Hematopoietic multipotent progenitor cell treated with erythropoietin and hydrocortisone succinate and interleukin-3 and kit ligand, for 4 days (in vitro differentiated cells): ENCODE measurements around the gene COG4.
A peak's percentile ranks its signal among the peaks of the same experiment; 100 is the strongest.
"Not testable (repeated sequence)": the region's sequence is repeated elsewhere in the genome, so short reads cannot be mapped to it uniquely, and the experiment has no call there.

Source experiments
- DNase-seq: peaks from one replicate; pipeline ENCODE4 v3.0.0-alpha.2; 2015

The COG4 gene

DNA sequence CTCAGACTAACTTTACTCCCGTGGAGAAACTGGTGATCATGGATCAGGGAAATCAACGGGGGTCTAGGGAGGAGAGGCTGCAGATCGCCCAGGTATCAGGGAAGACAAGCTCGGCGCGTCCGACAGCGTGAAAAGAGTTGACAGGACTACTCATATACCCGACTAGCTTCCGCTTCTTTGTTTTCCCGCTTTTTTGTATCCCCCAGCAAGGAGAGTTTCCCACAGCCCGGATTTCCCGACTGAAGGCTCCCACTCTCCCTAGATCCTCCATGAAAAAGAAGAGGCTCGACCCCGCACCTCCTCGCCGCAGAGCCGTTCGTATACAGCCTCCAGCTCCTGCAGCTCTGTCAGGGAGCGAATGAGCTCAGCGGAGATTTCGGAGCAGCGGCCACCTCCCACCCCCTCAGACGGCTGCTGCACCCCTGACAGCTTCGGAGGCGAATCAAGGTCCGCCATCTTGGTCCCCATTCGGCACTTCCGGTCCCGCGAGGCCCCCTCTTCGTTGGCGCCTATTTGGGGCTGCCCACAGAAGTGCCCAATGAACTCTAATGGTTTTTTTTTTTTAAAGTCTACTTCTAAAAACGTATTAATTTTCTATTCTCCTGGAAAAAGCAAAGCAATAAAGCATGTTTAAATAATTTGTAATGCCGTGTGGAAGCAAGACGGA, at the start of gene COG4:
Gene COG4 (minus strand): TSS at position 479 of the 667 bp plus-strand sequence. CDS start 11 bp downstream, at position 468.
- peak; percentile 96 for DNase-seq

DNA sequence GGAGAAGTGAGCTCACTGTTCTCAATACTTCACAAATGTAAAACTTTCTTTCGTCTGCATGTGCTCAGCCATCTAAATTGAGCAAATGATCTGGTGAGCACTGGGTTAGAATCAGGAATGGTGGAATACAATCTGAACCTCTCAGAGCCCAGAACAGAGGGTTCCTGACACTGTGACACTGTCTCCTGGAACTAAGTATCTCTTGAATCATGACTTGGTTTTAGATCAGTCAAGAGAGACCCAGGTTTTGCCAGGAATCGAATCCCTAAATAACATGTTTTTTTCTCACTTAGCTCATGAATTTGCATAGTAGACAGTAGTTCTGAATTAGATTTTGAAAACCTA, 49.5 kb upstream of the COG4 start:
- DNase-seq = no peak

DNA sequence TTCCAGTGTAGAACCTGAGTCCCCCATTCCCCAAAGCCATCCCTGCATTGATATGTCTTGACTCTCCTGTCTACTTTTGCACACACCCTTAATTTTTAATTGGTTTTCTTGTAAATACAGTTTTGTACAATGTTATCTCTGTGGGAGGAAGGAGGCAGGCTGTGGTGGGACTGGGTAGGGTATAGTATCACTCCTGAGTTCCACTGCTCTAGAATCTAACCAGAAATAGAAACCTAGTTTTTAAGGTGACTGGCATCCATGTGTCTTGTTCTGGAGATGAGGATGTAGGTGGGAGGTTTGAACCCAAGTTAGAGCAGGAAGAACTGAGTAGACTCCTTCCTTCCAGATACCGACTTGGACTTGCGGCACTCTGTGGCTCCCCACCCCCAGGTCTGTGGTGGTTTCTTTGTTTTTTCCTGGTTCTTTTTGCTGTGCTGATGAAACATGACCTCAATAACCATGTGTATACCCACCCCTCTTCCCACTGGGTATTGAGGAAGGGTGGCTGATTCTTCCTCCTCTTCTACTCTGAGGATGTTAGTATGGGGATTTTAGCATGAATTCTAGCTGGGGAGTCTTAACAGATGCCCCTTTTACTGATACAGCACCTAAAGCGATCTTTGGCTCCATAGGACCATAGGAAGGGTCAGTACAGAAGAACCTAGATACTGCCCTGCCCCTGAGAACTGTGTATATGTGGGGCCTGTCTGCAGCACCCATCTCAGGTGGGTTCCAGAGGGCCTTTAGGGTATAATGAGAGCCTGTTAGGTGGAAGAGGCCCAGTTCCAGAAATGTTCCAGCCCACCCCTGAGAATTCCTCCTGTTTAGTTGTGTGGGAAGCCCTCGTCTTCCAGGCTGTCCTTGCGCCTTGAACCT, 48.9 kb upstream of the COG4 start:
- DNase-seq = no peak

DNA sequence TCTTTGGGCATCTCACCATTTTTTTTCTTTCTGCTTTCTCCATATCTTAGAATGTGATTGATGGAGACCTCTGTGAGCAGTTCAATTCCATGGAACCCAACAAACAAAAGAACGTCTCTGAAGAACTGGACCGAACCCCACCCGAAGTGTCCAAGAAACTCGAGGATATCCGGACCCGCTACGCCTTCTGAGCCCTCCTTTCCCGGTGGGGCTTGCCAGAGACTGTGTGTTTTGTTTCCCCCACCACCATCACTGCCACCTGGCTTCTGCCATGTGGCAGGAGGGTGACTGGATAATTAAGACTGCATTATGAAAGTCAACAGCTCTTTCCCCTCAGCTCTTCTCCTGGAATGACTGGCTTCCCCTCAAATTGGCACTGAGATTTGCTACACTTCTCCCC, 48.3 kb upstream of the COG4 start:
- no peak for DNase-seq

DNA sequence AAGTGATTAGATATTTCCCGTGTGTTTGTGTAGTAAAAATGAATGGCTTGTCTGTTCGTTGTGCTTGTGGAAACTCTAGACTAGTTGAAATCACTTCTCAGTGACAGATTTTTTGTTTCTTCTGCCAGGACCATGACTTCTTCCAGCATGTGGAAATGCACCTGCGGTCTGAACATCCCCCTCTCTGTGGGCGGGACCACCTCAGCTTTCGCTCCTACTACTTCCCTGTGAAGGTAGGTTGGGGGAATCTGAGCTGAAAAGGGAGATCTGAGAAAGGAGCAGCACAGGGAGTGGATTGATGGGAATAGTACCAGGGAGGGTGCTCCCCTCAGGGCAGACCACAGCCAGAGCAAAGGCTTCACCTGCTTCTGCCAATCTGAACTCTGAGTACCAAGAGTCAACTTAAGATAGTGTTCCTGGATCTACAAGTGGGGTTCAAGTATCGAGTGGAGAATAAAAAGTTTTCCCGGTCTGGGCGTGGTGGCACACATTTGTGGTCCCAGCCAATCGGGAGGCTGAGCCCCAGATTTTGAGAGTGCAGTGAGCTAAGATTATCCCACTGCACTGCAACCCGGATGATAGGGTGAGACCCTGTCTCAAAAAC, 47.7 kb upstream of the COG4 start:
- no peak for DNase-seq

GRCh38 chr16:70569752-70570151, 46.4 kb upstream of the COG4 start:
- no peak for DNase-seq

- DNase-seq = no peak
Observed at GRCh38 chr16:70568601-70569237, 45.4 kb upstream of the COG4 start.

GRCh38 chr16:70565053-70565452, 41.7 kb upstream of the COG4 start:
- no peak for DNase-seq

- no peak for DNase-seq
Observed at GRCh38 chr16:70563636-70564035, 40.3 kb upstream of the COG4 start.

DNA sequence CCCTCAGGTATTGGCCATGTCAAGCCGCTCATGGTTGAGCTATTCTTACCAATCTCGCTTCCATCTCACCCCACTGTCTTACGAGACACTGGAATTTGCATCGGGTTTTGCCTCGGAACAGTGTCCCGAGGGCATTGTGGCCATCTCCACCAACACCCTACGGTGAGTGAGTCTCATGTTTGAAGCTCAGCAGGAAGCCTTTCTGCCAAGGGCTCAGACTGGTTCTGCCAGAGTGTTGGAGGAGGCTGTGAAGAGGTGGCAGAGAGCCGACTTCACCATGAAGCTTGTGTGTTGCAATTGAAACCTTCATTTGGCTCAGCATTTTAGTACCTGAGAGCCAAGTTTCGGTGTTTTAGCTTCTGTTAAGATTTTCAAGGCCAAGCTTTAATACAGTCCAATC, 38.3 kb upstream of the COG4 start:
- DNase-seq = no peak

DNA sequence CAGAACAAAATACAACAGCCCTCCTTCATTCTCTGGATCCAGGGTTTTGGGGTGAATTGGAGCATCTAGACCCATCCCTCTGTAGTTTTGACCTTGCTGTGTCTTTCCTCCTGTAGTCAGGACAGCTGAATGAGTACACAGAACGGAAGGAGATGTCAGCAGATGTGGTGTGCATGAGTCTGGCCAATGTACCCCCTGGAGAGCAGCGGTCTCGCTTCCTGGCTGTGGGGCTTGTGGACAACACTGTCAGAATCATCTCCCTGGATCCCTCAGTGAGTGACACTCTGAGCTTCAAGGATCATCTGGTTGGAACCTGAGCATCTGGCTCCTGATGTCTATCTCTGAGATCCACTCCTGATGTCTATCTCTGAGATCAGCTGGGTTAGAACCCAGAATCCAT, 32.7 kb upstream of the COG4 start:
- DNase-seq = no peak

GRCh38 chr16:70553645-70554044, 30.3 kb upstream of the COG4 start:
- no peak for DNase-seq

GRCh38 chr16:70552675-70553074, 29.3 kb upstream of the COG4 start:
- no peak for DNase-seq

DNA sequence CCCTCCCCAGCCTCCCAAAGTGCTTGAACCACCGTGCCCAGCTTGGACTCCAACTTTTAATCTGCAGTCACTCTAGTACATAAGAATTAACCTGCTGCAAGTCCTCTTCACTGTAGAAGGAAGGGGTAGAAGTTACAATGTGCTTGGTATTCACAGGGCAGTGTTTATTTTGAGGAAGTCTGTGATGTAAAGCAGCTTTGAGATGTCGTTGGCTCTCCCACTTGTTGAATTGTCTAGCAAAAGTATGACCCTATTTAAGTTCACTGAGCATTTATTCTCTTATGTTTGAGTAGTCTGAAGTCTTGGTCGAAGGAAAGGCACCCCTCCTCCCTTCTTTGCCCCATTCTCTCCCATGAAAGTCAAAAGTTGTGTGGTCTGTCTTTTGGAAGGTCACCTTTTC, 28.4 kb upstream of the COG4 start:
- DNase-seq = no peak

DNA sequence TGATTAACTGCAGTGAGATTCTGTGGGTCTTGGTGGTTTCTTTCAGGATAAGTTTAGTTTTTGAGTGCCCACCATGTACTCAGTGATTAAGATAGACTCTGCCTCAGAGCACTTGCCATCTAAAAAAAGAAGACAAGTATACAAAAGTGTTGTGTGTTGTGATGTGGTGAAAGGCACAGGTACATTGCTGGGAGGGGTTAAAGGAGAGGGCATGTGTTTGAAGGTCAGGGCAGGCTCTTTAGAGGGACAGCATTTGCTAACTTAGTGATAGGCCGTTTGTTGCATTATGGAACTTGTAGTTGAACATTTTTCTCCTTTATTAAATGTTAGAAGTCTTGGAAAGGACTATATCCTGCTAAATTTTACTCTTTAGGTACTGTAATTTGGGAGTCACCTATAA, 26.7 kb upstream of the COG4 start:
- no peak for DNase-seq

- DNase-seq = no peak
Observed at GRCh38 chr16:70548936-70549335, 25.6 kb upstream of the COG4 start.

DNA sequence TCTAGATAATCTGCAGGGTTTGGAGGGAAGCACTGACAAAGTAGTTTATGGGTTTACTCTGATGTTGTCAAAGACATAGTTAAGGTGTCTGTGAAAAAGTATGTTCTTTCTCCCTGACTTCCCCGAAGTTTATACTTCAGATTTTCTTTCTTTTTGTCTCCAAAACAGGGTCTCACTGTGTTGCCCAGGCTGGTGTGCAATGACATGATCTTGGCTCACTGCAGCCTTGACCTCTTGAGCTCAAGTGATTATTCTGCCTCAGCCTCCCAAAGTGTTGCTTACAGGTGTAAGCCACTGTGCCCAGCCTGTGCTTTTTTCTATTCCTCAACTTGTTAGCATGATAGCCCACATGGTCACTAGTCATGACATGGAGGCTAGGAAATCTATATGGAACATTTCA, 21.2 kb upstream of the COG4 start:
- DNase-seq = no peak

- no peak for DNase-seq
Observed at GRCh38 chr16:70540994-70541393, 17.6 kb upstream of the COG4 start.

GRCh38 chr16:70534971-70535370, 11.6 kb upstream of the COG4 start:
- DNase-seq = peak; percentile 34

DNA sequence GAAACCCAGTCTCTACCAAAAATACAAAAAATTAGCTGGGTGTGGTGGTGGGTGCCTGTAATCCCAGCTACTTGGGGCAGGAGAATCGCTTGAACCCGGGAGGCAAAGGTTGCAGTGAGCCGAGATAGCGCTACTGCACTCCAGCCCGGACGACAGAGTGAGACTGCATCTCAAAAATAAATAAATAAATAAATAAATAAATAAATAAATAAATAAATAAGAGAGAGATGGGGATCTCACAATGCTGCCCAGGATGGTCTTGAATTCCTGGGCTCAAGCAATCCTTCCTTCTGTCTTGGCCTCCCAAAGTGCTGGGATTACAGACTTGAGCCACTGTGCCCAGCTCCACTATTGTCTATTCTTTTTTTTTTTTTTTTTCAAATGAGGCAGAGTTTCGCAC, 6.6 kb upstream of the COG4 start:
- DNase-seq = not testable (repeated sequence)

GRCh38 chr16:70529051-70529777, 5.9 kb upstream of the COG4 start:
- DNase-seq = peak; percentile 81

DNA sequence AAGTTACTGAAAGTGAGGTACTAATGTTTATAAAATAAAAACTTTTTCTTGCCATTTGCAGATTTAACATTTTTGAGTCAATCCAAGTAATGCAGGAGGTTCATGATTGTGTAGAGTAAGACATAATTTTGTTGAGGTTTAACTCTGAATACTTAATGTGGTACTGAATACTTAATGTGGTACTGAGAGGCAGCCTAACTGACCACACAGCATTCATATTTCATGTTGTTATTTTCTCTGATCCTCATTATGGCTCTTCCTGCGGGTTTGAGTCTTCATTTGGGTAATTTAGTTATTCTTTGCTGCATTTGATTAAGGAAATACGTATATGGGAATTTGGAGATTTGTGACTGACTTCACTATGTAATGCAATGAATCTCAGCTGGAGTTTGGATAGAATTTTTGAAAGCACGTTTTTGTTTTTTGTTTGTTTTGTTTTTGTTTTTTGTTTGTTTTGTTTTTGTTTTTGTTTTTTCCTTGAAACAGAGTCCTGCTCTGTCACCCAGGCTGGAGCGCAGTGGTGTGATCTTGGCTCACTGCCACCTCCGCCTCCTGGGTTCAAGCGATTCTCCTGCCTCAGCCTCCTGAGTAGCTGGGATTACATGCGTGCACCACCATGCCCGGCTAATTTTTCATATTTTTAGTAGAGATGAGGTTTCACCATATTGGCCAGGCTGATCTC, 4.1 kb upstream of the COG4 start:
- DNase-seq = no peak
